Measurements from ENCODE around the gene LRRK2.

LRRK2 gene

DNA sequence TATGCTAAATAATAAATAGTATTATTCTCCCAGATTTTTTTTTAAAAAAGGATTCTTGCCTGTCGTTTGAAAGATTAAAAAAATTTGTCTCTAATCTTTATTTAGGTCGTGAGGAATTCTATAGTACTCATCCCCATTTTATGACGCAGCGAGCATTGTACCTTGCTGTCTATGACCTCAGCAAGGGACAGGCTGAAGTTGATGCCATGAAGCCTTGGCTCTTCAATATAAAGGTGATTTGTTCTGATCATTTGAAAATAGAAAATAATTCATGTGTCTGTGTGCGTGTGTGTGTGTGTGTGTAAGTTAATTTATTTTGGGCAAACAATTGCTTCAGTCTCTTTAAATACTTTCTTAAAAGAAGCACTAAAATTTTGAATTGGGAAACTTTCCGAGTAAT lies 84.2 kb downstream of the LRRK2 start:
- POLR2A ChIA-PET: no interaction called here
- Histone ChIP-seq H3K36me3 (ENCODE audit: control insufficient read depth in 2 of 2, insufficient read depth in 1 of 2, low read length in 2 of 2) (no peaks in the 10 kb centered on the region), H3K27ac (ENCODE audit: extremely low read depth, low read depth, low read length) (no peak overlapping the region), H3K4me3 (ENCODE audit: low read depth, low read length) (no peak overlapping the region), H3K4me1 (ENCODE audit: control insufficient read depth, insufficient read depth, low read length) (no peaks in the 10 kb centered on the region), H3K9me3 (ENCODE audit: control insufficient read depth, insufficient read depth, low read depth, low read length) (no peaks in the 10 kb centered on the region)
- CTCF ChIA-PET: no interaction called here
- no peak for TF ChIP-seq ZNF2 (tag by site-specific recombination; IDR thresholded peaks at IDR 0.05)
- TF ChIP-seq, protein P1, sequence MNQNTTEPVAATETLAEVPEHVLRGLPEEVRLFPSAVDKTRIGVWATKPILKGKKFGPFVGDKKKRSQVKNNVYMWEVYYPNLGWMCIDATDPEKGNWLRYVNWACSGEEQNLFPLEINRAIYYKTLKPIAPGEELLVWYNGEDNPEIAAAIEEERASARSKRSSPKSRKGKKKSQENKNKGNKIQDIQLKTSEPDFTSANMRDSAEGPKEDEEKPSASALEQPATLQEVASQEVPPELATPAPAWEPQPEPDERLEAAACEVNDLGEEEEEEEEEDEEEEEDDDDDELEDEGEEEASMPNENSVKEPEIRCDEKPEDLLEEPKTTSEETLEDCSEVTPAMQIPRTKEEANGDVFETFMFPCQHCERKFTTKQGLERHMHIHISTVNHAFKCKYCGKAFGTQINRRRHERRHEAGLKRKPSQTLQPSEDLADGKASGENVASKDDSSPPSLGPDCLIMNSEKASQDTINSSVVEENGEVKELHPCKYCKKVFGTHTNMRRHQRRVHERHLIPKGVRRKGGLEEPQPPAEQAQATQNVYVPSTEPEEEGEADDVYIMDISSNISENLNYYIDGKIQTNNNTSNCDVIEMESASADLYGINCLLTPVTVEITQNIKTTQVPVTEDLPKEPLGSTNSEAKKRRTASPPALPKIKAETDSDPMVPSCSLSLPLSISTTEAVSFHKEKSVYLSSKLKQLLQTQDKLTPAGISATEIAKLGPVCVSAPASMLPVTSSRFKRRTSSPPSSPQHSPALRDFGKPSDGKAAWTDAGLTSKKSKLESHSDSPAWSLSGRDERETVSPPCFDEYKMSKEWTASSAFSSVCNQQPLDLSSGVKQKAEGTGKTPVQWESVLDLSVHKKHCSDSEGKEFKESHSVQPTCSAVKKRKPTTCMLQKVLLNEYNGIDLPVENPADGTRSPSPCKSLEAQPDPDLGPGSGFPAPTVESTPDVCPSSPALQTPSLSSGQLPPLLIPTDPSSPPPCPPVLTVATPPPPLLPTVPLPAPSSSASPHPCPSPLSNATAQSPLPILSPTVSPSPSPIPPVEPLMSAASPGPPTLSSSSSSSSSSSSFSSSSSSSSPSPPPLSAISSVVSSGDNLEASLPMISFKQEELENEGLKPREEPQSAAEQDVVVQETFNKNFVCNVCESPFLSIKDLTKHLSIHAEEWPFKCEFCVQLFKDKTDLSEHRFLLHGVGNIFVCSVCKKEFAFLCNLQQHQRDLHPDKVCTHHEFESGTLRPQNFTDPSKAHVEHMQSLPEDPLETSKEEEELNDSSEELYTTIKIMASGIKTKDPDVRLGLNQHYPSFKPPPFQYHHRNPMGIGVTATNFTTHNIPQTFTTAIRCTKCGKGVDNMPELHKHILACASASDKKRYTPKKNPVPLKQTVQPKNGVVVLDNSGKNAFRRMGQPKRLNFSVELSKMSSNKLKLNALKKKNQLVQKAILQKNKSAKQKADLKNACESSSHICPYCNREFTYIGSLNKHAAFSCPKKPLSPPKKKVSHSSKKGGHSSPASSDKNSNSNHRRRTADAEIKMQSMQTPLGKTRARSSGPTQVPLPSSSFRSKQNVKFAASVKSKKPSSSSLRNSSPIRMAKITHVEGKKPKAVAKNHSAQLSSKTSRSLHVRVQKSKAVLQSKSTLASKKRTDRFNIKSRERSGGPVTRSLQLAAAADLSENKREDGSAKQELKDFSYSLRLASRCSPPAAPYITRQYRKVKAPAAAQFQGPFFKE (tag by site-specific recombination; IDR thresholded peaks at IDR 0.05; ENCODE audit: borderline replicate concordance): no peak
- no peak for TF ChIP-seq ZNF24 (tag by site-specific recombination; IDR thresholded peaks at IDR 0.05)
- no peak for TF ChIP-seq KLF9 (tag by site-specific recombination; IDR thresholded peaks at IDR 0.05; ENCODE audit: low read depth)
- TF ChIP-seq HOXD13 (CRISPR knock-in tag; IDR thresholded peaks at IDR 0.05; ENCODE audit: borderline replicate concordance): no peak
- no peak for TF ChIP-seq SALL2 (tag by site-specific recombination; IDR thresholded peaks at IDR 0.05; ENCODE audit: borderline replicate concordance)
- no peak for TF ChIP-seq ZNF626 (tag by site-specific recombination; IDR thresholded peaks at IDR 0.05)
- TF ChIP-seq ZNF404 (tag by site-specific recombination; IDR thresholded peaks at IDR 0.05): no peak
- TF ChIP-seq ZNF23 (tag by site-specific recombination; IDR thresholded peaks at IDR 0.05; ENCODE audit: borderline replicate concordance): no peak
- no peak for TF ChIP-seq SCRT1 (tag by site-specific recombination; IDR thresholded peaks at IDR 0.05; ENCODE audit: borderline replicate concordance)
- no peak for TF ChIP-seq ZNF274 (IDR thresholded peaks at IDR 0.05; ENCODE audit: low read length)
- TF ChIP-seq ZNF274 (tag by site-specific recombination; IDR thresholded peaks at IDR 0.05; ENCODE audit: borderline replicate concordance): no peak
- TF ChIP-seq, protein P2, sequence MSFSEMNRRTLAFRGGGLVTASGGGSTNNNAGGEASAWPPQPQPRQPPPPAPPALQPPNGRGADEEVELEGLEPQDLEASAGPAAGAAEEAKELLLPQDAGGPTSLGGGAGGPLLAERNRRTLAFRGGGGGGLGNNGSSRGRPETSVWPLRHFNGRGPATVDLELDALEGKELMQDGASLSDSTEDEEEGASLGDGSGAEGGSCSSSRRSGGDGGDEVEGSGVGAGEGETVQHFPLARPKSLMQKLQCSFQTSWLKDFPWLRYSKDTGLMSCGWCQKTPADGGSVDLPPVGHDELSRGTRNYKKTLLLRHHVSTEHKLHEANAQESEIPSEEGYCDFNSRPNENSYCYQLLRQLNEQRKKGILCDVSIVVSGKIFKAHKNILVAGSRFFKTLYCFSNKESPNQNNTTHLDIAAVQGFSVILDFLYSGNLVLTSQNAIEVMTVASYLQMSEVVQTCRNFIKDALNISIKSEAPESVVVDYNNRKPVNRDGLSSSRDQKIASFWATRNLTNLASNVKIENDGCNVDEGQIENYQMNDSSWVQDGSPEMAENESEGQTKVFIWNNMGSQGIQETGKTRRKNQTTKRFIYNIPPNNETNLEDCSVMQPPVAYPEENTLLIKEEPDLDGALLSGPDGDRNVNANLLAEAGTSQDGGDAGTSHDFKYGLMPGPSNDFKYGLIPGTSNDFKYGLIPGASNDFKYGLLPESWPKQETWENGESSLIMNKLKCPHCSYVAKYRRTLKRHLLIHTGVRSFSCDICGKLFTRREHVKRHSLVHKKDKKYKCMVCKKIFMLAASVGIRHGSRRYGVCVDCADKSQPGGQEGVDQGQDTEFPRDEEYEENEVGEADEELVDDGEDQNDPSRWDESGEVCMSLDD (tag by site-specific recombination; IDR thresholded peaks at IDR 0.05): no peak
- no peak for TF ChIP-seq ZNF501 (tag by site-specific recombination; IDR thresholded peaks at IDR 0.05)
- TF ChIP-seq ZNF335 (tag by site-specific recombination; conservative IDR thresholded peaks at IDR 0.05): no peak
- TF ChIP-seq WT1 (tag by site-specific recombination; IDR thresholded peaks at IDR 0.05): no peak

DNA sequence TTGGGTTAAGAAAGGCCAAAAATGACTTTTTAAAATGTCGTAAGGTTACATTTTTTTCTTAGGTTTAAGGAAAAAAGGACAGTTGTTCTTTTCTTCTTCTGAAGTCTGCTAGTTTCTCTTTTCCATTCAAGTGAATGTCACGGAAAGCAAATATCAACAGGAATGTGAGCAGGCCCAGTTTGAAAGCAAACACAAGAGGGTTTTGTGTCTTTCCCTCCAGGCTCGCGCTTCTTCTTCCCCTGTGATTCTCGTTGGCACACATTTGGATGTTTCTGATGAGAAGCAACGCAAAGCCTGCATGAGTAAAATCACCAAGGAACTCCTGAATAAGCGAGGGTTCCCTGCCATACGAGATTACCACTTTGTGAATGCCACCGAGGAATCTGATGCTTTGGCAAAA lies 85.4 kb downstream of the LRRK2 start:
- Histone ChIP-seq H3K36me3 (ENCODE audit: control insufficient read depth in 2 of 2, insufficient read depth in 1 of 2, low read length in 2 of 2) (no peaks in the 10 kb centered on the region), H3K9me3 (ENCODE audit: control insufficient read depth, insufficient read depth, low read depth, low read length) (no peaks in the 10 kb centered on the region), H3K4me1 (ENCODE audit: control insufficient read depth, insufficient read depth, low read length) (no peaks in the 10 kb centered on the region), H3K4me3 (ENCODE audit: low read depth, low read length) (no peak overlapping the region), H3K27ac (ENCODE audit: extremely low read depth, low read depth, low read length) (no peak overlapping the region)
- TF ChIP-seq, protein P3, sequence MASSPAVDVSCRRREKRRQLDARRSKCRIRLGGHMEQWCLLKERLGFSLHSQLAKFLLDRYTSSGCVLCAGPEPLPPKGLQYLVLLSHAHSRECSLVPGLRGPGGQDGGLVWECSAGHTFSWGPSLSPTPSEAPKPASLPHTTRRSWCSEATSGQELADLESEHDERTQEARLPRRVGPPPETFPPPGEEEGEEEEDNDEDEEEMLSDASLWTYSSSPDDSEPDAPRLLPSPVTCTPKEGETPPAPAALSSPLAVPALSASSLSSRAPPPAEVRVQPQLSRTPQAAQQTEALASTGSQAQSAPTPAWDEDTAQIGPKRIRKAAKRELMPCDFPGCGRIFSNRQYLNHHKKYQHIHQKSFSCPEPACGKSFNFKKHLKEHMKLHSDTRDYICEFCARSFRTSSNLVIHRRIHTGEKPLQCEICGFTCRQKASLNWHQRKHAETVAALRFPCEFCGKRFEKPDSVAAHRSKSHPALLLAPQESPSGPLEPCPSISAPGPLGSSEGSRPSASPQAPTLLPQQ (tag by site-specific recombination; IDR thresholded peaks at IDR 0.05): no peak
- no peak for TF ChIP-seq ZBTB17 (tag by site-specific recombination; IDR thresholded peaks at IDR 0.05)
- no peak for TF ChIP-seq GLI4 (tag by site-specific recombination; IDR thresholded peaks at IDR 0.05)
- TF ChIP-seq ZNF416 (tag by site-specific recombination; IDR thresholded peaks at IDR 0.05): no peak
- TF ChIP-seq ZSCAN16 (tag by site-specific recombination; IDR thresholded peaks at IDR 0.05): no peak
- TF ChIP-seq, protein P4, sequence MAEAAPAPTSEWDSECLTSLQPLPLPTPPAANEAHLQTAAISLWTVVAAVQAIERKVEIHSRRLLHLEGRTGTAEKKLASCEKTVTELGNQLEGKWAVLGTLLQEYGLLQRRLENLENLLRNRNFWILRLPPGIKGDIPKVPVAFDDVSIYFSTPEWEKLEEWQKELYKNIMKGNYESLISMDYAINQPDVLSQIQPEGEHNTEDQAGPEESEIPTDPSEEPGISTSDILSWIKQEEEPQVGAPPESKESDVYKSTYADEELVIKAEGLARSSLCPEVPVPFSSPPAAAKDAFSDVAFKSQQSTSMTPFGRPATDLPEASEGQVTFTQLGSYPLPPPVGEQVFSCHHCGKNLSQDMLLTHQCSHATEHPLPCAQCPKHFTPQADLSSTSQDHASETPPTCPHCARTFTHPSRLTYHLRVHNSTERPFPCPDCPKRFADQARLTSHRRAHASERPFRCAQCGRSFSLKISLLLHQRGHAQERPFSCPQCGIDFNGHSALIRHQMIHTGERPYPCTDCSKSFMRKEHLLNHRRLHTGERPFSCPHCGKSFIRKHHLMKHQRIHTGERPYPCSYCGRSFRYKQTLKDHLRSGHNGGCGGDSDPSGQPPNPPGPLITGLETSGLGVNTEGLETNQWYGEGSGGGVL (tag by site-specific recombination; IDR thresholded peaks at IDR 0.05): no peak
- TF ChIP-seq ZNF670 (tag by site-specific recombination; IDR thresholded peaks at IDR 0.05; ENCODE audit: low read depth): no peak
- no peak for TF ChIP-seq ZNF302 (tag by site-specific recombination; IDR thresholded peaks at IDR 0.05; ENCODE audit: low read depth)
- no peak for TF ChIP-seq ZNF501 (tag by site-specific recombination; IDR thresholded peaks at IDR 0.05)
- no peak for TF ChIP-seq ZNF366 (tag by site-specific recombination; conservative IDR thresholded peaks at IDR 0.05)
- POLR2A ChIA-PET: no interaction called here
- CTCF ChIA-PET: interaction anchor here (0.7 kb wide), 1 partner anchor 143 kb away, joined by 3 read pairs; no protein-coding TSS in a partner anchor
